Activated CD4-positive, CD25-positive, alpha-beta regulatory T cell treated with anti-CD3 and anti-CD28 coated beads, Interleukin-2, amount 50 U/mL, for 24 hours (primary cell): ENCODE results near the gene PHF21B.

Experiments used
- ATAC-seq, 2 donors: fragments of 150-1000 bp; cut with Tn5 transposase; one replicate each; pipeline ENCODE4 v1.10.0; 2021; ENCODE audit warnings: mild to moderate bottlenecking in 1 of 2, moderate library complexity in 1 of 2

PHF21B gene

DNA sequence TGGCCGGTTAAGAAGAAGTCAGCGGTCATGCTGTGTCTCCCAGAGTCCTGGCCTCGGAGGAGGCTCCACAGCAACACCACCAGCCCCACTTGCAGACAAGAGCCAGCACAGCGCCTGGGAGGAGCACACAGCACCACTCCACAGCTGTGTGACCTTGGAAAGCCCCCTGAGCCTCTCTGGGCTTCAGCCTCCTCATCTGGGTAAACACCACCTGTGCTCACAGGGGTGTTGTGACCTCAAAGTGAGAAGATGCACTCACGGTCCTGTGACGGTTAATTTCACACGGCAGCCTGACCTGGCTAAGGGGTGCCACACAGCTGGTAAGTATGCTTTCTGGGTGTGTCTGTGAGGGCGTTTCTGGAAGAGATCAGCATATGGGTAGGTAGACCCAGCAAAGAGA, 54.7 kb downstream of the PHF21B start:
- peak in 1 of 2 donors; percentile 41 for ATAC-seq

DNA sequence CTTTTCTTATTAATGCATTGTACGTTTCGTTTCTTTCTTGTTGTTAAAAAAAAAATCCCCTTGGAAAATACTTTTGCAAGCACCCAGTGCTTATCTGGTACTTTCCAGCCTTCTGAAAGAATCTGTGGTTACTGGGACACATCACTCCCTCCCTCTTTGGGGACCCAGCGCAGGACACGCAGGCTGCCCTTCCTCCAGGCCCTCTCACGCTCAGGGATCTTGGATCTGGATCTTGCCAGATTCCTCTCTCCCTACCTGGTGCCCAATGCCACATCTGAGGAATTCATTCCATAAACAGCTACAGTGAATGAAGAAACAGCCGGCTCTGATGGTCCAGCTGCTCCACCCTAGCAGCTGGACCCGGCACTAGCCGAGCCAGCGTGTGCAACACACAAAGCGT, 55.7 kb downstream of the PHF21B start:
- no peak for ATAC-seq

DNA sequence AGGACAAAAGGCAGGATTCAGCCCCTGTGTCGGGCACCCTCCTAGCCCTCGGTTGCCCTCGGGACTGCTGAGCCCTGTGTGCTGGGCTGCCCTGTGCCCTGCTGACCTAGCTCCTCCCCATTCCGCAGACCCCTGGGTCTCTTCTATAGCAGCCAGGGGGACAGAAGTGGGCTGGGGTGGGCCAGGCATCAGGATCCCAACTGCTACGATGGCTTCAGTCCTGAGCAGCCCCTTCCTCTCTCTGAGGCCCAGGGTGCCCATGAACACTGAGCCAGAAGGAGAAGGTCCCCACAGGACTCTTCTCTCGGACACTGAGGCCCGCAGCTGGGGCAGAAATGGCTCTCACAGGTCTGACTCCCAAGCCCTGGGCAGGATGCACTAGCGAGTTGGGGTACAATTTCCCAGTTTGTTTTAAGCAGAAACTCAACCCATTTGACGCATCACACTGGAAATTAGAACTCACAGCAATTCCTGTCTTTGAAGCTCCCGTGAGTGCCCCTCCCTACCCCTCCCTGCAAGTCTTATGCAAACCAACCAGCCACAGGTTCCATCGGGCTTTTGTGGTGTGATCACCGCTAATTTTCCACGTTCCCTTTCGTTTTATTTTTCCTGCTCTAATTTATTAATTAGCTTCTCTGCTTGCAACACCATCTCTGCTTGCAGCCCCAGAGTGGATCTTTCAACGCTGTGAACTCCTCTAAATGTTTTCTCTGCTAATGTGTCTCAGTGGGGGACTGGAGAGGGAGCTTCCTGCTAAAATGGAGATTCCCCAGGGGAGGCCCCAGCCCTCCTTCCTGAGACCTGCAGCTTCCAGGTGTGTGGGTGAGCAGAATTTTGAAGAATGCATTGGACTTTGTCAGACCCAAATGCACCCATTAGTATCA, 56.7 kb downstream of the PHF21B start:
- no peak for ATAC-seq

DNA sequence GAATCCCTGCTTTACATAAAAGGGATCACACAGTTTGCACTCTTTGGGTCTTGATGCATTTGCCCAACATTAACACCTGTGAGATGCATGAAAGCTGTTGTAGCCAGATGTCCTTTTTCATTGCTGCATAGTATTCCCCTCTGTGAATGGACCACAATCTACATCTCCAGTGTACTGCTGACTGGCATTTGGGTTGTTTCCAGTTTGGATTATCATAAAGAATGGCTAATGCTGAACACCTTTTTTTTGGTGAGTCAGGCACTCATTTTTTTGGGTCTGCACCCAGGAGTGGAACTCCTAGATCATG, 58.3 kb downstream of the PHF21B start:
- ATAC-seq, result no peak

DNA sequence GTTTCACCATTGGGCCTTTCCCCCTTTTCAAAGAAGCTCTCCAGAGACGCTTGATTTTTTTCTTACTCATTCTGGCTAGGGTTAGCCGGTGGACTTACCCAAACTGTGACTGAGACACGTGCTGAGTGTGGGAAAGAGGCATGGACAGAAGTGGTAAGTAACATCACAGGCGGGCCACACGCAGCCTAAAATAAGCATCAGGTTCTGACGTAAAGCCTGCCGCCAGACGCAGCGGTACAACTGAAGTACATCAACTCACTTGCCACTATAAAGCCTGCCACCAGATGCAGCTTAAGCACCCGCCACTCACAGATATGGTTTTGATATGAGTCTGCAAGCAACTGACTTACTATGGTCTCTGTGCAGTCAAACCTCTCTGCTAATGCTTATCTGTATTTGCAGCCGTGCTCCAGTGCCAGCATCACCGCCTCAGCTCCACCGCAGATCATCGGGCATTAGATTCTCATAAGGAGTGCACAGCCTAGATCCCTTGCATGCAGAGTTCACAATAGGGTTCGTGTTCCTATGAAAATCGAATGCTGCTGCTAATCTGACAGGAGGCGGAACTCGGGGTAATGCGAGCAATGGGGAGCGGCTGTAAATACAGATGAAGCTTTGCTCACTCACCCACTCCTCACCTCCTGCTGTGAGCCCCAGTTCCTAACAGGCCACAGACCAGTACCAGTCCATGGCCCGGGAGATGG, 58.8 kb downstream of the PHF21B start:
- no peak for ATAC-seq

DNA sequence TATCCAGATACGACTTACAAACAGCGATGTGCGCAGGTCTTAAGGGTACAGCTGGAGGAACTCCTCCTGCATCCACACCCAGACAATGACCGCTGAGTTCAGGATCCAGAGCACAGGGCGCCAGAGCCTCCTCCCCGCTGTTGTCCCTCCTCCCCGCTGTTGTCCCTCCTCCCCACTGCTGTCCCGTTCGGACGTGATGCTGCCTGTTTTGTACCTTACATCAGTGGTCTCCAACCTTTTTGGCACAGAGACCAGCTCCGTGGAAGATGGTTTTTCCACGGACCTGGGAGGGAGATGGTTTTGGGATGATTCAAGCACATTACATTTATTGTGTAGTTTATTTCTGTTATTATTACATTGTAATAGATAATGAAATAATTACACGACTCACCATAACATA, 62.0 kb downstream of the PHF21B start:
- ATAC-seq, result no peak

DNA sequence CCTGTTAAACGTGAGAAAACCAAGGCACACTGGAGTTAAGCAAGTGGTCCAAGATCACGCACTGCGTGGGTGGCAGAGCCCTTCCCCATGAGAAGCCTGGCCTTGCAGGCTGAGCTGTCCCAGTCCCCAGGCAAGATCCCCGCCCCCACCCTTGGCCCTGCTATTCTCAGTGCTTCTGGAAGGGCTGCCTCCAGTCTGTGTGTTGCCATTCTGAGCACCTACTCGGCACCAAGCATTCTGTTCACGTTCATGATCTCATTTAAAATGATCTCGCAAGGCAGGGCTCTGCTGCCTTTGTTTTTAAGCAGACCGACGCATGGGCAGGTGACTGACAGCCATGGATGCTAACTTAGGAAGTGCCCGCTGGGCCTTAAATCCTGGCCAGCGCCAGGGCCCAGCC, 62.8 kb downstream of the PHF21B start:
- ATAC-seq, result no peak

DNA sequence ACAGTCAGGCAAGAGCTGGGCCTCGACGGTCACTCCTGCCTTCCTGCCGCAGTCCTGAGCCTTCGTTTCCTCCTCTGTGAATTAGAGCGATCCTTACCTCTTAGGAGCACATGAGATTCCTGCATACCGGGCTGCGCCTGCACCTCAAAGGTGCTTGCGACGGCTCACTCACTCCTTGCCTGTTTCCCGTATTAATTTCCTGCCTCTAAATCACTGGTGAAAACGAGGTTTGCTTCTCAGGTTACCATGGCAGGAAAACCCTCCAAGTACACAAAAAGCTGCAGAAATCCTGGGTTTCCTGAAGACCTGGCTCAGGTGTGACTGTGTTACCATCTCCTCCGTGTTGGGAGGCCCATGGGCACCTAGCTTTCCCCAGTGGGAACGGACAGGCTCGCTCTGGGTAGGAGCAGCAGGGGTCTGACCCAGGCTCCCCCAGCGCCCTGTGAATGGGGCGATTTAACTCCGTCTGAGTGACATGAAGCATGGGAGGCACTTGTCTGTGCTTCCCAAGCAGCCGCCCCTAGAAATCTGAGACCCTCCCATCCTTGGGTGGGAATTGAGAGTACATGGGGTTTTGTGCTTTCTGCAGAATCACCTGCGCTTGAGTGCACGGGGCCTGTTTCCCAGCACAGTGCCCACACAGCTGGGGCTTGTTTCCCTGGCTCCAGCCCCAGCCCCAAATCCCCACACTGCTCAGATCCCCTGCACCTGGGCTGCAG, 64.8 kb downstream of the PHF21B start:
- ATAC-seq, result no peak

DNA sequence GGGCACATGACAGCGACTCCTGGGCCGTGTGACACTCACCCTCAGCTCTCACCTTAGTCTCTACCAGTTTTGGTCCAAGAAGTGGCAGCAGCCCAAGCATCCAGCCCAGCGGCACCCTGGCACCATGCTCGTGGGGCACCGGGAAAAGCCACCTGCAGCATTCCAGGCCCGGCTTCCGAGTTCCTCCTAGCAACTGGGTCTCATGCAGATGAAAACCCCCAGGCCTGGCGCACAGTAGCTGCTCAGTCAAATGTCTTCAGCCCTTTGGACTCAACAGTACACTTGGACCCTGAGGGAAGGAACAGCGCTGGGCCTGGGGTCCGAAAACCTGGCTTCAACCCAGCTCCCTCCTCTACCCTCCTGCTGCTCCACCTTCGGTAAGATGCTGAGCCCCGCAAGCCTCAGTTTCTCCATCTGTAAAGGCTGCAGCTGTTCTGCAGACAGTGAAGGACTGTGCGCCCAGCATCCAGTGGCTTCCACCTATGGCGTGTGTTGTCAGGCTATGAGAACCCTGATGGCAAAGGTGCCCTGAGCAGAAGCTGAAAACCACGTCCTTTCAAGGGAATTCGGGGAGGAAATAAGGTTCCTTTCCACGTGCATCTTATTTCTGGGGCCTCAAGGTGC, 66.0 kb downstream of the PHF21B start:
- no peak for ATAC-seq

DNA sequence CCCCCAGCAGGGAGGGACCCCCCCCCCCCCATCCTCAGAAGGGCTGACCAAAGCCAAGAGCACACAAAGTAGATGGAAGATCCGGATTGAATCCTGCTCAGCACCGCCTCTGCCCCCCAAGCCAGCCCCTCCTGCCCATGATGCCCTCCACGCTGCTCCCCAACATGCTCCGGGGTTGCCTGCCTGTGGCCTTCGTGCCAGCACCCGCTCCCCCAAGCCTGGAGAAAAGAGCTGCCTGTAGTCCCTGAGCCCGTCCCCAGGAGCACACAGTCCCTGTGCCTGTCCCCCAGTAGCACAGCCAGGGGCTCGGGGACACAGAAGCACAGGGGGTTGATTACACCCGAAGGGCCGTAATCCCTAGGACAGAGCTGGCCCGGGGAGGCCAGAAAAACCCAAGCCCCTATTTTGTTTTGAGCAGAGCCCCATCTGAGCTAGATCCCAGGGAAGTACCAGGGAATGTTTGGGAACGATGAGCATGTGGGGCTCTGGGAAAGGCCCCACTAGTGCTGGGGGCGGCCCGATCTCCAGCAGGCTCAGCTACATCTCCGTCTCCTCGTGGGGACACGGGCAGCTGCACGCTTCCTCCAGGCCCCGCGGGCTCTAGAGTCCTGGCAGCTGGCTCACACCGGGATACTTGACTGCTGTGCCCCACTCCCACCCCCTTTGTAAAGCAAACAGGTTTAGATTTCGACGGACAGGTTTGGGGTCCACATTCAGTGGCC, 66.7 kb downstream of the PHF21B start:
- ATAC-seq, result no peak

DNA sequence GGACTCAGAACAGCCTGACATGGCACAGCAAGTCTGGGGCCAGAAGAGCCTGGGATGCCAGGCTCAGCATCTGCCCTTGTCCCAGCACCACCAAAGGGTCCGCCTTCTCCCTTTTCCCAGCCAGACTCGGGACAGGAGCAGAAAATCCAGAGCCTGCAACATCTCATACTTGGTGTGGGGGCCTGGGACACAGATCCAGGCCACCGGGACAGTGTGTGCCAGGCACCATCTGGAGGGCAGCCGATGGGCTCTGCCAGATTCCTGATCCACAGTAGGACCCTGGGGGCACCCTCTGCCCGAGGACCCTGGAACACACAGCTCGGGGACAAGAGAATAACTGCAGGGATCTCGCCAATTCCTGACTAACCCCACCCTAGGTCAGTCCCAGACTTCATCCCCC, 67.7 kb downstream of the PHF21B start:
- ATAC-seq, result no peak

DNA sequence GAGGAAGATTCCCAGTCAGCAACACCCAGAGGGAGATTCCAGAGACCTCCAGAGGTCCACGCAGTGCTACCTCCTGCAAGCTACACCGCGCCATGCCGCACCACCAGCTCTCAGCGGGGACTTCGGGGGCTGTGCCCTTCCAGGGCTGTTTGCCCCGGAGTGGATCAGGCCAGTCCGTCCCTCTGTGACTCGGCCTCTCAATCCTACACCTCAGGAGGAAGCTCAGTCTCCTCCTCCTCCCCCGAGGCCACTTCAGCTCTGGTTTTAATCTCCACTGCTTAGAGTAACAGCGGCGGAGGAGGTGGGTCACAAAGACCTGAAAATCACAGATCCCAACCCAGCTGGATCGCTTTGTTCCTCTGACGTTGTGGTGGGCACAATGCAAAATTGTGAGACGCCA, 68.6 kb downstream of the PHF21B start:
- no peak for ATAC-seq

DNA sequence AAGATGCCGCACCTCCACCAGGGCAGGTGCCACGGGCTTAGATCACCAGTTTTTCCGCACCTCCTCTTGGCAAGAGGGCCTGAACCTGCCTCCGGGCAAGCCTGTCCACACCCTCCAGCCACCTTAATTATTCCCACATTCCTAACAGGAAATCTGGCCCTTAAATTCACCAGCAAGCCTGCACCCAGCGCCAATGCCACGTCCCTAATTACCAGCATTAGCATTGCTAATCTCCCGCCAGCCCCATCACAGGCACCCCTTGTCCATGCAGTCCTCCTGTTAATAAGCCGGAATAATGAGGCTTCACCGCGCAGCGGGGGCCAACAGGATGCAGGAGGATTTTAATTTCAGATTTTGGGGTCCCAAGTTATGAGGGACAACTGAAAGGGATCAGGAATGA, 69.7 kb downstream of the PHF21B start:
- ATAC-seq, result no peak

DNA sequence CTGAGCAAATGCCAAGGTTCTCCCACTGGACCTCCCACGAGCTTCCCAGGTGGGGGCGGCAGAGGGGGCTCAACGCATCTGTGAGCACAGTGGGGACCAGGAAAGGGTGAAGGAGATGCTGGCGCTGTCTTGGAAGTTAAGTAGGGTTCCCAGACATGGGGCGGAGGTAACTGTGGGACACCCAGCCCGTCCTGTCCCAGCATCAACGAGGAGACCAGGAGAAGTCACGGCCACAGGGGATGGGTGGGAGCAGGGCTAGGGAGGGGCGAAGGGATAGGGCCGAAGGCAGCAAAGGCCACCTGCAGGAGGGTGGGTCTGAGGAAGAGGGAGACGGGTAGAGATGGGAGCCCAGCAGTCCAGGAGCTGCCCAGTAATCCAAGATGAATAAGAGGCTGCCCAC, 70.4 kb downstream of the PHF21B start:
- no peak for ATAC-seq

DNA sequence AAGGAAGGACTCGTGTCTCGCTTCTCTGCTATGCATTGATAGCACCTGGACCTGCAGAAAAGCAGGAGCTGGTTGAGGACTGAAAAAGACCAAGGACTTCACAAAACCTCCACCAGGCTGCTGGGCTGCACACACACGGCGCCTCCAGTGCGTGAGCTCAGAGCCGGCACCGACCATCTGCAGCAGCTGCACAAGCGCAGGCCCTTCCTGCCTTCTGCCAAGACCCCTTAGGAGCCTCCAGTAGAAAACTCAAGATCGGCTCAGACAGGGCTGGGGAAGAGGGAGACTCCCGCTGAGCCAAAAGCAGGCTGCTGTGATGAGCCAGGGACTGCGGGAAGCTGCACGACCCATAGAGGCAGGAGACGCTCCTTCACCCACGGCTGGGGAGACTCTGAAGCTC, 70.9 kb downstream of the PHF21B start:
- ATAC-seq, result no peak

DNA sequence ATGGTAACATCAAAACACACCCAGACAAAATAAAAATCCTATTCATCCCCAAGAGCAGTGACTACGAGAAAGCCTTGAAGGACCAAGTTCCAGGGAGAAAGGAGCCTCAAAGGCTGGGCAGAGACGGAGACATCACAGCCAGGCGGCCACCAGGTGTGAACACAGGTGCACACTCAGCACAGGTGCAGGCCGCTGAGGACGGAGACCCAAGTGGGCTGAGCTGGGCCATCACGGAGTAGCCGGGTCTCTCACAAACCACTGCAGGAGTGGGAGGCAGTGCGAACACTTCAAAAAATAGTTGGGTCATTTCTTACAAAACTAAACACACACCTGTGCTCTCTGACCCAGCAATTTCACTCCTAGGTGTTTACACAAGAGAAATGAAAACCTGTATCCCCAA, 72.6 kb downstream of the PHF21B start:
- no peak for ATAC-seq

DNA sequence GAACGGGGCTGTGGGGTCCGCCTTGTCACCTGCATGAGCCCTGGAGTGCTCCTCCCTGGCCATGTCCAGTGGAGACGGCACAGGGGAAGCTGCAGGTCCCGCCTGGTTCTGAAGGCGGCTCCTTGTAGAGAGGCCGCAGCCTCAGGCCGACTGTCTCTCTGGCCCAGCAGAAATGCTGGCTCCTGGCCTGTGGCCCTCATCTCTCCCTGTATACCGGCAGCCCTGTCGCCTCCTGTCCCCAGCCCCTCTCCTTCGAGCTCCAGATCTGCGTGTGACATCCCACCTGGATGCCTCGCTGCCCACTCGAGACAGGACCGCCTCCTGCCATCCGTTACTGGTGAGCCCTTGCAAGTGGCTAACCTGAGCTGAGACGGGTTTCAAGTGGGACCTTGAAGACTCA, 73.6 kb downstream of the PHF21B start:
- no peak for ATAC-seq

DNA sequence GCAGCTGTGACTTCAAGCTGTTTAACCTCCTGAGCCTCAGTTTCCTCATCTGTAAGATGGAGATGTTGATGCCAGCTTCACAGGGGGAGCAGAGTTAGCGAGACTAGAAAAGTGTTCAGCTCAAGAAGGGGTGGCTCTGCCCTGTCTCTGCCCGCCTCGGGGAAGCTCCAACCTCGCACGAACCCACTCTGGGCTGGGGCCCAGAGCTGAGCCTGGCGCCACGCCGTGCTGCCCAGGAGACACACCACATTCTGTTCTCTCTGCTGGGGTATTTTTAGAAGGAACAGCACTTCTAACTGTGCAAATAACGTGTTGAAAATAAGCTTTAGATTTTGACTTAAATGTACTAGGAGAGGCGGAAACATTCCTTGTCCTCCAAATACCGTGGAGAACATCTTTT, 74.1 kb downstream of the PHF21B start:
- no peak for ATAC-seq

DNA sequence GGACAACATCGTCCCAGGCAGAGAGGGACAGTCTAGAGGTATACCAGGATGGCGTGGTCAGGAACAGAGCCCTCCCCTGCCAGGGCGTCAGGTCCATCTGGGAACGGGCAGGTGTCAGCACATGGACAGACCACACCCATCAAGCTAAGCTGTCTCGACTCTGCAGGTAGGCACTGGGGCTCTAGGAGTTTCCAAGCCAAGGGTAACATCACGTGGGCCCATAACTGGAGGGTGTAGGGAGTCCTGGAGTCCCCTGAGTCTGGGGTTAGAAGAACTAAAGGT, 75.4 kb downstream of the PHF21B start:
- no peak for ATAC-seq

DNA sequence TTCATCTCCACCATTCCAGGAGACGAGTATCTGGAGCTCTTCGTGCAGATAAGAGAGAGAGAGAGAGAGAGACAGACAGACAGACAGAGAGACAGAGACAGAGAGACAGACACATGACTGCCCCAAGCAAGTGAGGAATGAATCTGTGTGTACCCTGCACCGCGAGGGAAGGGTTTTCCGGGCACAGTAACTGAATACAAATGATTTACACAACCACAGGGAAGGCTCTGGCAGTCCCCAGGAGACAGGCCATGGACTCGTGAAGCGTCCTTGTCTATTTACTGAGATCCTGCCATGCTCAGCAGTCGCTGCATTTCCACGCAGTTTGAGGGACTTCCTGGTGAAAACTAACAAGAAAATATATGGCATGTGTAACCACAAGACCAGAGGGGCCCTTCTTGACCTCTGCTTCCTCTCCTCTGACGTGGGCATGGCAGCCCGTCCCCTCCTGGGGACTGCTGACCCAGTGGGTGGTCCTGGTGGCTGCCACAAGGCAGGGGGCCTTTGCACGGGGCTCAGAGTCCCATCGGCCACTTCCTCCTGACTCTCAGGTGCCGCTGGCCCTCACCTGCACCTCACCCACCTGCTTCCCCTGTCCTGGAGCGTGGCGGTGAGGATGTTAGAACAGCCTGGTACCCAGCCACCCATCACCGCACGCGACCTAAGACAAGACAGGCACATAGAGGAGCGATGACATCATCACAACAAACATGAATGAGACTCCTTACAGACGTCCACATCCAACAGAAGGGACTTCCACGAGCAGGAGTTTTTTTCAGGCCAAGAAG, 75.9 kb downstream of the PHF21B start:
- ATAC-seq, result no peak

DNA sequence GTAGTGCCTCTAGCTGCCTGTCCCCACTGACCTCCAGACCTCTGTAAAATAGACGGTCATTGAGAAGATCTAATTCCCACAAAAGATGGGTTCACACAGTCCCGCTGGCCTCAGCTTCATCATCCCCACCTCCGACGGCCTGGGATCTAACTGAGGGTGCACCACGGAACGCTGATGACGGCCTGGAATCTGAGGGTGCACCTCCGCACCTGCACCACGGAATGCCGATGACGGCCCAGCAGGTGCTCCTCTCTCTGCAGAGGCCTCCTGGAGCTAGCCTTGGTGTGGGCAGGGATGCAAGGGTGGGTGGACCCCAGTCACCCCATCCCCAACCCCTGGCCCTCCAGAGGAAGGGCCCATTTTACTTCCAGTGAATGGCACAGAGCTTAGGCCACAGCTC, 77.3 kb downstream of the PHF21B start:
- ATAC-seq, result no peak

DNA sequence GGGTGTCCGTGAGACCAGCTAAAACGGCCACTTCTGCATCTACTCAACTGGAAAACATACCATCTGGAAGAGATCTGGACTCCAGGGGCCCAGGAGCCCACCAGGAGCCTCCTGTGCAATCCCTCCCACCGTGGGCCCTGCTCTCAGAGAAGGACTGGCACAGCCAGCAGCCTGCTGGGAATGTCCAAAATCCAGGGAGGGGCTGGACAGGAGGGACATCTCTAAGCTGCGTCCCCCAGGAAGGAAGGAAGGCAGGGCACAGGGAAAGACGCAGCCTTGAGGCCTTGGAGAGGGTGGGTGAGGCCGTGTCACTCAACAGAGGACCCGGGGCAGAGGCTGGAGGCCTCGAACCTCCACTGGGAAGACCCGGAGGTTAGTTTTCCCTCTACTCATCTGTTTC, 78.0 kb downstream of the PHF21B start:
- no peak for ATAC-seq
